GM23338 (cell line): Measurements from ENCODE around the gene SESN1.
"Not testable (repeated sequence)": the region's sequence is repeated elsewhere in the genome, so short reads cannot be mapped to it uniquely, and the experiment has no call there.

Source experiments
- EZH2 ChIP-seq: fragments of 200-600 bp; sonication (generic); IDR thresholded peaks from one replicate; pipeline ENCODE4 v1.8.0; 2017; ENCODE audit warnings: antibody characterized with exemption, mild to moderate bottlenecking, low read depth; ENCODE audit not compliant: unreplicated experiment
- TF ChIP-seq, protein P1 (sequence below), 2 experiments: fragments of 200-600 bp in 1 of 2; sonication (generic) in 1 of 2; conservative IDR thresholded peaks; 2 replicates each; pipeline versions ENCODE4 v1.5.1 to v1.6.1; 2016 to 2017; ENCODE audit warnings: antibody characterized with exemption in 2 of 2, low read depth in 2 of 2, mild to moderate bottlenecking in 2 of 2, moderate library complexity in 1 of 2
- TF ChIP-seq, protein P2 (sequence below): IDR thresholded peaks from one replicate; pipeline ENCODE4 v1.6.1; 2018; ENCODE audit warnings: antibody characterized with exemption; ENCODE audit not compliant: unreplicated experiment

DNA sequence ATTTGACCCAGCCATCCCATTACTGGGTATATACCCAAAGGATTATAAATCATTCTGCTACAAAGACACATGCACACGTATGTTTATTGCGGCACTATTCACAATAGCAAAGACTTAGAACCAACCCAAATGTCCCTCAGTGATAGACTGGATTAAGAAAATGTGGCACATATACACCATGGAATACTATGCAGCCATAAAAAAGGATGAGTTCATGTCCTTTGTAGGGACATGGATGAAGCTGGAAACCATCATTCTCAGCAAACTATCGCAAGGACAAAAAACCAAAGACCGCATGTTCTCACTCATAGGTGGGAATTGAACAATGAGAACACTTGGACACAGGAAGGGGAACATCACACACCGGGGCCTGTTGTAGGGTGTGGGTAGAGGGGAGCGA is 41.4 kb upstream of the SESN1 start:
- TF ChIP-seq EZH2 = not testable (repeated sequence)
- TF ChIP-seq, protein P1, sequence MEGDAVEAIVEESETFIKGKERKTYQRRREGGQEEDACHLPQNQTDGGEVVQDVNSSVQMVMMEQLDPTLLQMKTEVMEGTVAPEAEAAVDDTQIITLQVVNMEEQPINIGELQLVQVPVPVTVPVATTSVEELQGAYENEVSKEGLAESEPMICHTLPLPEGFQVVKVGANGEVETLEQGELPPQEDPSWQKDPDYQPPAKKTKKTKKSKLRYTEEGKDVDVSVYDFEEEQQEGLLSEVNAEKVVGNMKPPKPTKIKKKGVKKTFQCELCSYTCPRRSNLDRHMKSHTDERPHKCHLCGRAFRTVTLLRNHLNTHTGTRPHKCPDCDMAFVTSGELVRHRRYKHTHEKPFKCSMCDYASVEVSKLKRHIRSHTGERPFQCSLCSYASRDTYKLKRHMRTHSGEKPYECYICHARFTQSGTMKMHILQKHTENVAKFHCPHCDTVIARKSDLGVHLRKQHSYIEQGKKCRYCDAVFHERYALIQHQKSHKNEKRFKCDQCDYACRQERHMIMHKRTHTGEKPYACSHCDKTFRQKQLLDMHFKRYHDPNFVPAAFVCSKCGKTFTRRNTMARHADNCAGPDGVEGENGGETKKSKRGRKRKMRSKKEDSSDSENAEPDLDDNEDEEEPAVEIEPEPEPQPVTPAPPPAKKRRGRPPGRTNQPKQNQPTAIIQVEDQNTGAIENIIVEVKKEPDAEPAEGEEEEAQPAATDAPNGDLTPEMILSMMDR (conservative IDR thresholded peaks at IDR 0.05; ENCODE audit: low read depth in 2 of 2) = not testable (repeated sequence)
- TF ChIP-seq, protein P2, sequence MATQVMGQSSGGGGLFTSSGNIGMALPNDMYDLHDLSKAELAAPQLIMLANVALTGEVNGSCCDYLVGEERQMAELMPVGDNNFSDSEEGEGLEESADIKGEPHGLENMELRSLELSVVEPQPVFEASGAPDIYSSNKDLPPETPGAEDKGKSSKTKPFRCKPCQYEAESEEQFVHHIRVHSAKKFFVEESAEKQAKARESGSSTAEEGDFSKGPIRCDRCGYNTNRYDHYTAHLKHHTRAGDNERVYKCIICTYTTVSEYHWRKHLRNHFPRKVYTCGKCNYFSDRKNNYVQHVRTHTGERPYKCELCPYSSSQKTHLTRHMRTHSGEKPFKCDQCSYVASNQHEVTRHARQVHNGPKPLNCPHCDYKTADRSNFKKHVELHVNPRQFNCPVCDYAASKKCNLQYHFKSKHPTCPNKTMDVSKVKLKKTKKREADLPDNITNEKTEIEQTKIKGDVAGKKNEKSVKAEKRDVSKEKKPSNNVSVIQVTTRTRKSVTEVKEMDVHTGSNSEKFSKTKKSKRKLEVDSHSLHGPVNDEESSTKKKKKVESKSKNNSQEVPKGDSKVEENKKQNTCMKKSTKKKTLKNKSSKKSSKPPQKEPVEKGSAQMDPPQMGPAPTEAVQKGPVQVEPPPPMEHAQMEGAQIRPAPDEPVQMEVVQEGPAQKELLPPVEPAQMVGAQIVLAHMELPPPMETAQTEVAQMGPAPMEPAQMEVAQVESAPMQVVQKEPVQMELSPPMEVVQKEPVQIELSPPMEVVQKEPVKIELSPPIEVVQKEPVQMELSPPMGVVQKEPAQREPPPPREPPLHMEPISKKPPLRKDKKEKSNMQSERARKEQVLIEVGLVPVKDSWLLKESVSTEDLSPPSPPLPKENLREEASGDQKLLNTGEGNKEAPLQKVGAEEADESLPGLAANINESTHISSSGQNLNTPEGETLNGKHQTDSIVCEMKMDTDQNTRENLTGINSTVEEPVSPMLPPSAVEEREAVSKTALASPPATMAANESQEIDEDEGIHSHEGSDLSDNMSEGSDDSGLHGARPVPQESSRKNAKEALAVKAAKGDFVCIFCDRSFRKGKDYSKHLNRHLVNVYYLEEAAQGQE = not testable (repeated sequence)
